GM12864 (cell line): ENCODE measurements around the gene CABP4.
"Not testable (repeated sequence)": the region's sequence is repeated elsewhere in the genome, so short reads cannot be mapped to it uniquely, and the experiment has no call there.

Experiments used
- DNase-seq: peaks from one replicate; pipeline ENCODE4 v3.0.0-alpha.2; 2011; ENCODE audit warnings: low read depth
- H3K4me3 ChIP-seq: 2 replicates; pipeline ENCODE4 v1.5.1; 2011; ENCODE audit warnings: mild to moderate bottlenecking, low read depth, low read length, control low read depth
- CTCF ChIP-seq: IDR thresholded peaks from 2 replicates; pipeline ENCODE4 v1.5.1; 2011; ENCODE audit warnings: low read depth, mild to moderate bottlenecking, moderate library complexity, low read length, control low read depth, inconsistent platforms; ENCODE audit errors: missing control alignments

CABP4 gene

GRCh38 chr11:67463186-67463585 is 8.0 kb downstream of the CABP4 start:
- DNase-seq, result no peak
- no peak overlapping the region for H3K4me3 ChIP-seq
- no peak for TF ChIP-seq CTCF

GRCh38 chr11:67463680-67464410 is 8.7 kb downstream of the CABP4 start:
- H3K4me3 ChIP-seq, result peak overlapping the region; percentile 40; the same call in 1 of the 2 replicates
- DNase-seq, result no peak
- no peak for TF ChIP-seq CTCF

- TF ChIP-seq CTCF, result no peak
- no peak for DNase-seq
- H3K4me3 ChIP-seq, result peak overlapping the region; percentile 74
These were observed 9.4 kb downstream of the CABP4 start for GRCh38 chr11:67464411-67465188.

GRCh38 chr11:67465189-67465510 is 10.0 kb downstream of the CABP4 start:
- H3K4me3 ChIP-seq, result peak overlapping the region; percentile 74

GRCh38 chr11:67465530-67465929 is 10.4 kb downstream of the CABP4 start:
- H3K4me3 ChIP-seq, result peak overlapping the region; percentile 74
- not testable (repeated sequence) for DNase-seq

More at GRCh38 chr11:67465189-67465510, 10.0 kb downstream of the CABP4 start:
- TF ChIP-seq CTCF, result no peak
- DNase-seq, result no peak

- TF ChIP-seq CTCF, result no peak
- DNase-seq, result no peak
- no peak overlapping the region for H3K4me3 ChIP-seq
These were observed 11.2 kb downstream of the CABP4 start for GRCh38 chr11:67466367-67466766.

- H3K4me3 ChIP-seq, result no peak overlapping the region; the same call in 1 of the 2 replicates
- no peak for TF ChIP-seq CTCF
- no peak for DNase-seq
These were observed 12.0 kb downstream of the CABP4 start for GRCh38 chr11:67466962-67467771.
